Left ventricle myocardium inferior (tissue), 1 donor: ENCODE results near the gene MTARC2. TPM values are rescaled to one million over a fixed set of nuclear protein-coding genes. Genes with fewer than 3 reads are reported as not detected.

Experiments used
- DNase-seq: peaks from one replicate; pipeline ENCODE4 v3.0.0-alpha.2; 2020
- H3K27ac ChIP-seq: fragments of 200-600 bp; replicated peaks from 2 replicates; pipeline ENCODE4 v1.8.0; 2021
- H3K27me3 ChIP-seq: fragments of 200-600 bp; 2 replicates; pipeline ENCODE4 v1.8.0; 2021; ENCODE audit warnings: low read depth
- H3K36me3 ChIP-seq: fragments of 200-600 bp; 2 replicates; pipeline ENCODE4 v1.8.0; 2021
- H3K4me1 ChIP-seq: fragments of 200-600 bp; 2 replicates; pipeline ENCODE4 v1.8.0; 2021
- H3K4me3 ChIP-seq: fragments of 200-600 bp; 2 replicates; pipeline ENCODE4 v1.8.0; 2021; ENCODE audit warnings: mild to moderate bottlenecking, moderate library complexity
- H3K9me3 ChIP-seq: fragments of 200-600 bp; replicated peaks from 2 replicates; pipeline ENCODE4 v1.8.0; 2021
- CTCF ChIP-seq: fragments of 200-600 bp; IDR thresholded peaks from 2 replicates; pipeline ENCODE4 v1.8.0; 2021; ENCODE audit warnings: antibody characterized with exemption, mild to moderate bottlenecking, borderline replicate concordance
- intact Hi-C: fragments of 100-400 bp; cut with micrococcal nuclease; formaldehyde crosslinking; loops from one replicate; pipeline ENCODE4 v1.11.0; 2022
- total RNA-seq: library from RNA; stranded (reverse); fragmentation: NEBNext Ultra II Directional; extraction: Animal tissue kit (Norgen Biotek cat#: 25700); gene quantifications from one replicate; pipeline ENCODE4 v1.2.1, GENCODE V29; 2021
- donor health status: DM: no; HTN: yes; CAD: no; lungs with severe emphysema.

Gene MTARC2
- total RNA-seq, 1 donor from 2014 or later: 22.6 TPM

DNA sequence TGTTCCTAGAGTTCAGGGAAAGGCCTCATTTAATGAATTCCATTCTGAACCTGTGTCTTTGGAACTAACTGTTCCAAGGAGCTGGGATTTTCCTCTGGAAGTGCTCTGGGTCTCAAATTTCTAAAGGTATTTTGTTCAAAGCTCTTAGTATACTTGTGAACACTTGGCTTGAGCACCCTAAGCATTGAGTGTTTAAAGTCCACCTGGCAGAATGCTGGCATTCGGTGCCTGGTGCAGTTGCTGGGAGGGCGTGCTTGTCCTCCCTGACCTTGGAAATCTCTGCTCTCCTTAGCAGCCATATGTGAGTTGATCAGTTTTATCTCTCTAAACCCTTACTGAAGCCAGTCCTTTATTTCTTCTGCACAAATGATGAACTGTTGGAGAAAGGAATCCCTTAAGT is 3.0 kb downstream of the MTARC2 start:
- no peak for TF ChIP-seq CTCF
- H3K9me3 ChIP-seq: no peaks in the 10 kb centered on the region
- H3K4me1 ChIP-seq: peaks cover 72% of the 10 kb centered on the region
- peak overlapping the region; percentile 87 for H3K4me3 ChIP-seq
- no peaks in the 10 kb centered on the region for H3K27me3 ChIP-seq
- H3K27ac ChIP-seq: peak overlapping the region; percentile 96
- intact Hi-C loops: no loop called here
- peaks cover 19% of the 10 kb centered on the region for H3K36me3 ChIP-seq
- no peak for DNase-seq

DNA sequence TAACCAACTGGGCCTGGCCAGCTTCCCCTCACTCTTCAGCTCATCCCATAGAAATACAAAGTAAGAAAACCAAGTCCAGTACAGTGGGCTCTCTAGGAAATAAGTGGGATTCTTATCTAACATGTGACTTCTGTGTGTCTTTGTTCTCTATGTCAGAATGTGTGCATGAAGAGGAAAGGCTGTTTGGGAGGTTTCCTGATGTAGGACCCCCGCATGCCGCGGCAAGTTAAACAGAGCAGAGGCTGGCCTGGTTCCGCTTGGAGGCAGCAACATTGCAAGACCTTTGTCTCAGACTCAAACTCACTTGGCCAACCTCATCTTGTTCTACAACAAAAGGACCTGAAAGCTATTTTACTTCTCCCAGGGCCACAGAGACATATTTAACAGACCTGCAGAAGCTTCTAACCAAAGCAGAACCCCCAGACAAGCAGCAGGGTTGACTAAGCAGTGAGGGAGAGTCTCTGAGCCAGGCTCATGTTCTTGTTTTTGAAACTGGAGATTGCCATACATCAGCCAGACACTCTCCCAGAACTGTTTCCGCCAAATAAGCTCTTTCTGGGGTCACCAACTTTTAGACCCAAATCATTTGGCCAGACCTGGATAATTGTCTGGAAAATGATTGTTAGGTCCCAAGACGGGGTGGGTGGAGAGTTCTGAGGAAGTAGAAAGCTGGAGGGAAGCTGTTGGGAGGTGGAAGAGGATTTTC is 6.2 kb downstream of the MTARC2 start:
- Histone ChIP-seq H3K9me3 (no peaks in the 10 kb centered on the region), H3K4me1 (peaks cover 52% of the 10 kb centered on the region), H3K4me3 (peak overlapping the region; percentile 4), H3K27me3 (no peaks in the 10 kb centered on the region), H3K27ac (peak overlapping the region; percentile 58), H3K36me3 (peaks cover 44% of the 10 kb centered on the region)
- TF ChIP-seq CTCF: no peak
- no peak for DNase-seq
- intact Hi-C loops: no loop called here

DNA sequence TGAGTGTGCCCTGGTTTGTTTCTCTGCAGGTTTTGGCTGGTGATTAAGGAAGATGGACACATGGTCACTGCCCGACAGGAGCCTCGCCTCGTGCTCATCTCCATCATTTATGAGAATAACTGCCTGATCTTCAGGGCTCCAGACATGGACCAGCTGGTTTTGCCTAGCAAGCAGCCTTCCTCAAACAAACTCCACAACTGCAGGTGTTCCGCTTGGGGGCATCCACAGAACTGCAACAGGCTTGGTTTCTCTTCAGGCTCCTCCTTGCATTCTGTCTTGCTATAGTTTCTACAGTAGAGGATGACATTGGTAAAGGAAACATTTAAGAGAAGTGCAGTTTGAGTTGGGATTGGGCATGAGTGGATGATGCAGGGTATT is 6.8 kb downstream of the MTARC2 start:
- intact Hi-C loops: no loop called here
- no peaks in the 10 kb centered on the region for H3K27me3 ChIP-seq
- H3K4me3 ChIP-seq: no peak overlapping the region
- peaks cover 44% of the 10 kb centered on the region for H3K36me3 ChIP-seq
- no peak for DNase-seq
- no peak overlapping the region for H3K27ac ChIP-seq
- no peaks in the 10 kb centered on the region for H3K9me3 ChIP-seq
- TF ChIP-seq CTCF: no peak
- H3K4me1 ChIP-seq: peaks cover 46% of the 10 kb centered on the region

- Histone ChIP-seq H3K4me1 (peaks cover 42% of the 10 kb centered on the region), H3K27ac (no peak overlapping the region), H3K4me3 (no peak overlapping the region), H3K36me3 (peaks cover 44% of the 10 kb centered on the region), H3K9me3 (no peaks in the 10 kb centered on the region), H3K27me3 (no peaks in the 10 kb centered on the region)
- no peak for TF ChIP-seq CTCF
- intact Hi-C loops: no loop called here
- DNase-seq: no peak
These were observed 7.2 kb downstream of the MTARC2 start for GRCh38 chr1:220755309-220755708.

DNA sequence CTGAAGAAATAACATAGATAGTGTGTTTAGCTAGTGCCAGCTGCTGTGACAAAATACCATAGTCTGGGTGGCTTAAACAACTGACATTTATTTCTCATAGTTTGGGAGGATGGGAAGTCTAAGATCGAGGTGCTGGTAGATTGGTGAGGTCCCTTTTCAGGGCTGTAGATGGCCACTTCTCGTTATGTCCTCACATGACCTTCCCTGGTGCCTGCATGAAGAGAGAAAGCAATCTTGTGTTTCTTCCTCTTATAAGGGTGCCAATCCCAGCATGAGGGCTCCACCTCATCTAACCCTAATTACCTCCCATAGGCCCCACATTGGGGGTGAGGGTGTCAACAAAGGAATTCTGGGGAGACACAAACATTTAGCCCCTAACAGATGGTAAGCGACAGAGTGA is 9.3 kb downstream of the MTARC2 start:
- DNase-seq: no peak
- intact Hi-C loops: no loop called here
- Histone ChIP-seq H3K9me3 (no peaks in the 10 kb centered on the region), H3K27me3 (no peaks in the 10 kb centered on the region), H3K27ac (no peak overlapping the region), H3K36me3 (peaks cover 61% of the 10 kb centered on the region), H3K4me1 (peaks cover 21% of the 10 kb centered on the region), H3K4me3 (no peak overlapping the region)
- TF ChIP-seq CTCF: no peak
